ENCODE results near the gene HOXA13. TPM values are rescaled to one million over a fixed set of nuclear protein-coding genes. Genes with fewer than 3 reads are reported as not detected.

HOXA13 gene
- total RNA-seq, 1 experiment from 2014 or later: 12.1 TPM

DNA sequence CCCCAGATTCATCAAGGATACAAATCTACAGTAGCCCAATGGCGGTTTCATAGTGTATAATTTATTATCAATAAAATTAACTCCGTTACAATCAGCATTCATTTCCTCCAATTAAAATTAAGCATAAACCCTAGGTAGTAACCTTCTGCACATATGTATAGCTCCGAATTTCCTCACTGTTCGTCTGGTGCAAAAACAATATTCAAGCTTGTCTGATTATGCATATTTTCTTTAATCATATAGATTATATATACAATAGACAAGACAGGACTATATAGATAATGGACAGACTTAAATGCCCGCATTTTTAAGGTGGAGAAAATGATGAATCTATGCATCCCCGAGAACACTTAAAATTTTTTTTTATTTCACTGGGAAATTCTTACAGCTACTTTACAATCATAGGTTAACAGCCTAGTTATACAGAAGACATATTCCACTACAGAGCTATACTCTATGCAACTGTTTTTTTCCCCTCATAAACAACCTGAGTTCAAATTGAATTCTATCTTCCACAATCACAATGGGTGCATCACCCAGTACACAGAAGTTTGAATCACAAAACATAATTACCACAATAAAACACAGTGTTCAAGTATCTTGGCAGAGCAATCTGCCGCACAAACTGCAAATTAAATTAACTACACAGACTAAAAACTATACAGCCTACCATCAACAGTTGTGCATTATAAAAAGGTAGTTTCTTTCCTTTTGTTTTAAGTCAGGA is 37.2 kb downstream of the HOXA13 start:
- Histone ChIP-seq H3K4me3 (ENCODE audit: low read length) (peak overlapping the region; percentile 84), H3K9ac (ENCODE audit: low read length) (peak overlapping the region; percentile 90), H4K20me1 (ENCODE audit: low read length) (peaks cover 20% of the 10 kb centered on the region), H3K27ac (ENCODE audit: low read length) (peak overlapping the region; percentile 97), H3K9me3 (ENCODE audit: low read length) (no peaks in the 10 kb centered on the region), H3K9me2 (replicated peaks; ENCODE audit: low read length) (no peaks in the 10 kb centered on the region), H3K27me3 (ENCODE audit: low read length) (no peaks in the 10 kb centered on the region), H3K79me2 (ENCODE audit: low read length) (peaks cover 65% of the 10 kb centered on the region), H3F3A (ENCODE audit: low read length, unreplicated experiment) (peaks cover 5% of the 10 kb centered on the region), H3K4me2 (ENCODE audit: low read length) (peak overlapping the region; percentile 93), H2AFZ (ENCODE audit: low read length) (no peak overlapping the region), H3K4me1 (ENCODE audit: insufficient read depth, low read length) (peaks cover 21% of the 10 kb centered on the region), H3K36me3 (ENCODE audit: low read depth, low read length) (peaks cover 23% of the 10 kb centered on the region)
- intact Hi-C loops (cut with micrococcal nuclease): loop anchor here (5.0 kb wide), 4 partner anchors 495 to 1270 kb away; no protein-coding TSS in a partner anchor
- CTCF ChIA-PET: interaction anchor here (0.6 to 2.4 kb wide), 4 partner anchors 40 to 794 kb away, joined by 3 to 26 read pairs (median 4); no protein-coding TSS in a partner anchor
- DNase-seq (peak; percentile 21), ATAC-seq (no peak)
- POLR2A ChIA-PET (ENCODE audit: unreplicated experiment): interaction anchor here (0.5 to 0.9 kb wide), 8 partner anchors 10 to 1307 kb away, joined by 3 to 9 read pairs (median 4); no protein-coding TSS in a partner anchor
- TF ChIP-seq EZH2 (IDR thresholded peaks at IDR 0.05; ENCODE audit: low read length, unreplicated experiment) (no peak), EZH2phosphoT487 (IDR thresholded peaks at IDR 0.05; ENCODE audit: borderline replicate concordance, low read length) (no peak)
- TF ChIP-seq, protein P1, sequence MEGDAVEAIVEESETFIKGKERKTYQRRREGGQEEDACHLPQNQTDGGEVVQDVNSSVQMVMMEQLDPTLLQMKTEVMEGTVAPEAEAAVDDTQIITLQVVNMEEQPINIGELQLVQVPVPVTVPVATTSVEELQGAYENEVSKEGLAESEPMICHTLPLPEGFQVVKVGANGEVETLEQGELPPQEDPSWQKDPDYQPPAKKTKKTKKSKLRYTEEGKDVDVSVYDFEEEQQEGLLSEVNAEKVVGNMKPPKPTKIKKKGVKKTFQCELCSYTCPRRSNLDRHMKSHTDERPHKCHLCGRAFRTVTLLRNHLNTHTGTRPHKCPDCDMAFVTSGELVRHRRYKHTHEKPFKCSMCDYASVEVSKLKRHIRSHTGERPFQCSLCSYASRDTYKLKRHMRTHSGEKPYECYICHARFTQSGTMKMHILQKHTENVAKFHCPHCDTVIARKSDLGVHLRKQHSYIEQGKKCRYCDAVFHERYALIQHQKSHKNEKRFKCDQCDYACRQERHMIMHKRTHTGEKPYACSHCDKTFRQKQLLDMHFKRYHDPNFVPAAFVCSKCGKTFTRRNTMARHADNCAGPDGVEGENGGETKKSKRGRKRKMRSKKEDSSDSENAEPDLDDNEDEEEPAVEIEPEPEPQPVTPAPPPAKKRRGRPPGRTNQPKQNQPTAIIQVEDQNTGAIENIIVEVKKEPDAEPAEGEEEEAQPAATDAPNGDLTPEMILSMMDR (conservative IDR thresholded peaks at IDR 0.05; ENCODE audit: low read depth, low read length): no peak
- BruUV-seq (replicated peaks): no TSS peak

DNA sequence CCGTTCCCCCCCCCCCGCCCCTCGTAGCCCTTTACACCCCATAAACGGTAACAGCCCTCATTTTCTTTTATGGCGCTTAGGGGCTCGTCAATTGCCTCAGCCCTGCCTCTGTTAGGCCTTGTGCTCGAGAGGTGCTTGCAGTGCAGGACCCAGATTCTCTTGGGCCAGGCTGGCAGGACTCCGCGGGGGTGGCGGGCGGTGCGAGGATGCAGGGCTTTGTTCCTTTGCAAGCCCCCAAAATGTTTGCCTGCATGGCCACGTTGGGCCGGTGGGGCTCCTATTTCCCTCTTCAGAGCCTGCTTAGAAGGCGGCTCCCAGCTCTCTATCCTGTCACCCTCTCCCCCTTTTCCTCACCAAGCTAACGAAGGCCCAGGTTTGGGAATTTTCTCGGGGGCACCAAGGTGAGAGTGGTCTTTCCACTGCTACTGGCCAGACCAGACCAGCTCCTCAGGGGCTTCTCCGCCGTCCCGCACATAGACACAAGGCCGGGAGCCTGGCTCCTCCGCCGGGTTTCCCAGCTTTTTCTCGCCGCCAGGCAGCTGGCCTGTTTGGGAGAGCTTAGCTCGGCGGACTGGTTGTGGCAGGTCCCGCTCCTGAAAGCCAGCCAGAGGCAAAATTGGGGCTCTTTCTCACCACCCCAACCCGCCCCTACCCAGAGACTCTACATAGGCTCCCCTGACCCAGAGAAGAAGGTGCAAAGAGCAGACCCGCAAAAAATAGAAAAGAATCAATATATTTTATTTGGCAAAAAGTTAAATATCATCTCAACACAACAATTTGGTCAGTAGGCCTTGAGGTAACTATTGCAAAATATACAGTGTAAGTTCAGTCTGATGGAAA is 38.0 kb downstream of the HOXA13 start:
- intact Hi-C loops (cut with micrococcal nuclease): loop anchor here (1.0 to 5.0 kb wide), 8 partner anchors 308 to 1270 kb away; no protein-coding TSS in a partner anchor
- ChIA-PET CTCF (interaction anchor here (0.7 to 2.4 kb wide), 8 partner anchors 9 to 1848 kb away, joined by 3 to 26 read pairs (median 10); partner anchors contain the start of gene HOXA3), POLR2A (ENCODE audit: unreplicated experiment) (interaction anchor here (0.5 to 1.5 kb wide), 7 partner anchors 13 to 1306 kb away, joined by 4 to 26 read pairs (median 5); no protein-coding TSS in a partner anchor)
- H3K9me2 ChIP-seq (replicated peaks; ENCODE audit: low read length): no peaks in the 10 kb centered on the region
- H3F3A ChIP-seq (ENCODE audit: low read length, unreplicated experiment): peaks cover 5% of the 10 kb centered on the region
- H3K4me2 ChIP-seq (ENCODE audit: low read length): peak overlapping the region; percentile 93
- H3K4me1 ChIP-seq (ENCODE audit: insufficient read depth, low read length): peaks cover 15% of the 10 kb centered on the region
- ATAC-seq: peak; percentile 0; the same call in 1 of the 2 replicates
- peaks cover 57% of the 10 kb centered on the region for H3K79me2 ChIP-seq (ENCODE audit: low read length)
- TF ChIP-seq, protein P1 (conservative IDR thresholded peaks at IDR 0.05; ENCODE audit: low read depth, low read length): no peak
- no peak for TF ChIP-seq EZH2phosphoT487 (IDR thresholded peaks at IDR 0.05; ENCODE audit: borderline replicate concordance, low read length)
- no peak for TF ChIP-seq EZH2 (IDR thresholded peaks at IDR 0.05; ENCODE audit: low read length, unreplicated experiment)
- peak overlapping the region; percentile 90 for H3K9ac ChIP-seq (ENCODE audit: low read length)
- H4K20me1 ChIP-seq (ENCODE audit: low read length): peaks cover 20% of the 10 kb centered on the region
- H2AFZ ChIP-seq (ENCODE audit: low read length): no peak overlapping the region
- H3K9me3 ChIP-seq (ENCODE audit: low read length): no peaks in the 10 kb centered on the region
- H3K27ac ChIP-seq (ENCODE audit: low read length): peak overlapping the region; percentile 97
- BruUV-seq (replicated peaks): no TSS peak
- DNase-seq: peak; percentile 39
- no peaks in the 10 kb centered on the region for H3K27me3 ChIP-seq (ENCODE audit: low read length)
- peaks cover 23% of the 10 kb centered on the region for H3K36me3 ChIP-seq (ENCODE audit: low read depth, low read length)
- H3K4me3 ChIP-seq (ENCODE audit: low read length): peak overlapping the region; percentile 84

All from PC-3 (cell line).